ENCODE data around the gene SUGT1.

DNA sequence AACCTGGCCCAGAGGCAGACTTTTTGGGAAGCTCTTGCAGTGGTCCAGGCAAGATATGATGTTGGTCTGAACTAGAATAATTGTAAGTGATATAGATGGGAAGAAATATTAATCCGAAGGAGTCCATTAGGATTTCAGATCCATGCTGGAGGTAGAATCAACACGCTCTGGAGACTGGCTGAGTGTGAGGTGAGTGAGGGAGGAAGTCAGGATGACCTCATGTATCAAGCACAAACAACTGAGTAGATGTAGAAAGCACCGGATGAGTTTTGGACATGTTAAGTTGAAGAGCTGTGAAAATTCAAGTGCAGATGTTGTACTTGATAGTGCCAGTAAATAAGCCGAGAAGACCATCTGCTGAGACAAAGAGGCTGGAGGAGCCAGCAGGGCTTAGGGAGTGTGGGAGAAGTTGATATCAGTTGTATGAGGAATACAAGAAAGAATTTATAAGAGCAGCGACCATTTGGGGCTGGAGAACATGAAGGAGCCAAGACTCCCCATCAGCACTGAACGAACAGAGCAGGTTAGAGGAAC lies 92.3 kb downstream of the SUGT1 start:
- no peak for TF ChIP-seq POLR2A (IDR thresholded peaks at IDR 0.05)
- TF ChIP-seq, protein P1, sequence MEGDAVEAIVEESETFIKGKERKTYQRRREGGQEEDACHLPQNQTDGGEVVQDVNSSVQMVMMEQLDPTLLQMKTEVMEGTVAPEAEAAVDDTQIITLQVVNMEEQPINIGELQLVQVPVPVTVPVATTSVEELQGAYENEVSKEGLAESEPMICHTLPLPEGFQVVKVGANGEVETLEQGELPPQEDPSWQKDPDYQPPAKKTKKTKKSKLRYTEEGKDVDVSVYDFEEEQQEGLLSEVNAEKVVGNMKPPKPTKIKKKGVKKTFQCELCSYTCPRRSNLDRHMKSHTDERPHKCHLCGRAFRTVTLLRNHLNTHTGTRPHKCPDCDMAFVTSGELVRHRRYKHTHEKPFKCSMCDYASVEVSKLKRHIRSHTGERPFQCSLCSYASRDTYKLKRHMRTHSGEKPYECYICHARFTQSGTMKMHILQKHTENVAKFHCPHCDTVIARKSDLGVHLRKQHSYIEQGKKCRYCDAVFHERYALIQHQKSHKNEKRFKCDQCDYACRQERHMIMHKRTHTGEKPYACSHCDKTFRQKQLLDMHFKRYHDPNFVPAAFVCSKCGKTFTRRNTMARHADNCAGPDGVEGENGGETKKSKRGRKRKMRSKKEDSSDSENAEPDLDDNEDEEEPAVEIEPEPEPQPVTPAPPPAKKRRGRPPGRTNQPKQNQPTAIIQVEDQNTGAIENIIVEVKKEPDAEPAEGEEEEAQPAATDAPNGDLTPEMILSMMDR (IDR thresholded peaks at IDR 0.05), result no peak
- TF ChIP-seq POLR2AphosphoS5 (IDR thresholded peaks at IDR 0.05), result no peak
- no peak for TF ChIP-seq EP300 (IDR thresholded peaks at IDR 0.05)

All from sigmoid colon (tissue), 4 donors.